ENCODE measurements around the gene SERPINA7. TPM values are rescaled to one million over a fixed set of nuclear protein-coding genes. Genes with fewer than 3 reads are reported as not detected.
"Not testable (repeated sequence)": the region's sequence is repeated elsewhere in the genome, so short reads cannot be mapped to it uniquely, and the experiment has no call there.

The SERPINA7 gene, protein sequence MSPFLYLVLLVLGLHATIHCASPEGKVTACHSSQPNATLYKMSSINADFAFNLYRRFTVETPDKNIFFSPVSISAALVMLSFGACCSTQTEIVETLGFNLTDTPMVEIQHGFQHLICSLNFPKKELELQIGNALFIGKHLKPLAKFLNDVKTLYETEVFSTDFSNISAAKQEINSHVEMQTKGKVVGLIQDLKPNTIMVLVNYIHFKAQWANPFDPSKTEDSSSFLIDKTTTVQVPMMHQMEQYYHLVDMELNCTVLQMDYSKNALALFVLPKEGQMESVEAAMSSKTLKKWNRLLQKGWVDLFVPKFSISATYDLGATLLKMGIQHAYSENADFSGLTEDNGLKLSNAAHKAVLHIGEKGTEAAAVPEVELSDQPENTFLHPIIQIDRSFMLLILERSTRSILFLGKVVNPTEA
- not detected for total RNA-seq
- long read RNA-seq: 0 reads

DNA sequence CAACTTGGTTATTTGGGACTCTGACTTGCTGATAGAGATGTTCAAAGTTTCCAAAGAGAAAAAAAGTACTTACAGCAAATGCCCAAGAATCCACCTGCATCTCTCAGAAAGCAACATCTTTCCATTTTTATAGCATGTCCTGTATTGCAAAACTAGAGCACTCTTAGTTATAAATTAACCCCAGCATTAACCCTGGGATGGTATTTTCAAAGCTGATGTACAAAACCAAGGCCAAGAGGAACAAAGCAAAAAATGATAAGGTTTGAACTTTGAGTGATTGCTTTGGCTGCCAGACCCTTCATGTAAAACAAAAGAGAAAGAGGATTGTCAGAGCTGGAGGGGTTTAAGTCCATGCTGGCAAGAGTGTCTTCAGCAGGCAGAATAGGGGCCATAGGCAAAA is at the start of gene SERPINA7:
Gene SERPINA7, minus strand, starts transcription at position 103 of the 400 bp plus-strand sequence. CDS start 1,669 bp downstream, outside the sequence.
- no peak for DNase-seq (ENCODE audit: low spot score)

DNA sequence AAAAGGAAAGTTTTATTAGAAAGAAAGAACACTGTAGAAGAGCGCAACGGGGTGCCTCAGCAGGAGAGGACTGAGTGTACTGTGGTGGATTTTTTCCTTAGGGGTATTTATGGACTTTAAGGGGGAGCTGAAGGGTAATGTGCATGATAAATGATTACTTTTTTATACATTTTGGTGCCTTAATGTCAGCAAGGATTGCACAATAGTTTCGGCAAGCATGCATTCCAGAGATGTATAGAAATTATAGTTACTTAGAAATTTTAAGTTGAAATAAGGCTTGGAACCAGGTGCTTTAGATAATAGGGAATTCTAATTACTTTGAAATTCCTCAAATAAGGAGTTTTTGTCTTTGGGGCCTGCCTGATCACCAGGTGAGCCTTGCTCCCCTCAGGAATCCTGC is 30.5 kb upstream of the SERPINA7 start:
- no peak for DNase-seq (ENCODE audit: low spot score)

DNA sequence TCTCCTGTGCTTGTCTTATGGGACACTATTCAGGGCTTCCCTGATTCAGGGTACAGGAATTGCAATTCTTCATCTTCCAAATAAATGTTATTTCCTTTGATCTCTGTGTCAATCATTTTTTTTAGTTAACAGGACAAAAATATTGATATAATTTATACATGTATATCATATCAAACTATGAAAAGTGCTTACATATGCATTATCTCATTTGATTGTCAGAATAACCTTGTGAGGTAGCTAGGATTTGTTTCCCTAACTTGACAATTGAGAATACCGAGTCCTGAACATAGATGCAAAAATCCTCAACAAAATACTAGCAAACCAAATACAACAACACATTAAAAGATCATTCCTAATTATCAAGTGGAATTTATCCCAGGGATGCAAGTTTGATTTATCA is 11.5 kb upstream of the SERPINA7 start:
- no peak for DNase-seq (ENCODE audit: low spot score)

DNA sequence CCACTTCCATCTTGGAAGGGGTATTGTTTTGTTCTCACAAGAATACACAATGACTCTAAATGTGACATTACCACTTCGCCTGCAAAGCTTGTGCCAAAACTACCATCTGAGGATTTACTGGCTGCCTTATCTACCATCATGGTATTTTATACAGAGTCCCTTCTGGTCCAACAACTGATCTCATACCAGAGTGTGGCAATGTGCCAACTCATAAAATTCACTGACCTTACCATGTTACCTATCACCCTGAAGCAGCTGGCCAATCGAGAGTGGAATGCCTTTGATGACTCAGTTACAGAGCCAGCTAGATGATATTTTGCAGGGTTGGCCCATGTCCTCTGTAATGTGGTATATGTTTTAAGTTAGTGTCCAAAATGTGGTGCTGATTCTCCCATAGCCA is 3.8 kb upstream of the SERPINA7 start:
- no peak for DNase-seq (ENCODE audit: low spot score)

DNA sequence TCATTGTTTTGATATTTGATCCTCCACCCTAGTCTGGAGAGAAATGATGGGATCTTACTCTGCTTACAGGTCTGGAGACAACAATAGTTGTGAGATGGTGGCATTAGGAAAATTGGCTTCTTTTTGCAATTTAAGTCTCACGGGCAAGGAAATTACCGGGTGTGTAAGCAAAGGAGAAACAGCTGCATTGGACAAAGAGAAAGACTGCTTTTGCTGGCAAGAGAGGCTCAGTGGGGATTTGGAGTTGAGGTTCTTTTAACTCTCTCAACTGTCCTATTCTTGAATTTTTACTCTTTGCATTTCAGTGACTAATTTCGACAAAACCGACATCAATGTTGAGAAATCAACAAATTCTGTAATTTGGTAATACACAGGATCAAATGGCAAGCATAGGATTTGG is 2.3 kb upstream of the SERPINA7 start:
- DNase-seq (ENCODE audit: low spot score): no peak

DNA sequence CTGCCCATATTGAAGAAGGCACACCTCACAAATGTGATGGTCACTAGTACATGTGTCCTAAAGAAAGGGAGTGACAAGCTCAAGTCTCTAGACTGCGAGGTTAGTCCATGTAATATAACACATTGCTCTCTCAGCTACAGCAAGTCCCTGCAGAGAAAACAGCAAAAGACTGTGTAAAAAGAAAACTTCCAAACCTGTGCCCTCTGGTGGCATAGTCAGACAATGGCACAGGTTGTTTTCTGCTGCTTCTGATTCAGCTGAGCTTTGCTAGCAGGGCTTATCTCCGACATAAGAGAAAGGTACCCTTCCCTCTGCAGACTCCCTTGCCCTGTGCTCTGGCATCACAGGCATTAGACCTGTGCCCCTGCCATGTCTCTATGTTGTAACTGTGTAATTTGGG is 1.4 kb upstream of the SERPINA7 start:
- DNase-seq (ENCODE audit: low spot score): no peak

DNA sequence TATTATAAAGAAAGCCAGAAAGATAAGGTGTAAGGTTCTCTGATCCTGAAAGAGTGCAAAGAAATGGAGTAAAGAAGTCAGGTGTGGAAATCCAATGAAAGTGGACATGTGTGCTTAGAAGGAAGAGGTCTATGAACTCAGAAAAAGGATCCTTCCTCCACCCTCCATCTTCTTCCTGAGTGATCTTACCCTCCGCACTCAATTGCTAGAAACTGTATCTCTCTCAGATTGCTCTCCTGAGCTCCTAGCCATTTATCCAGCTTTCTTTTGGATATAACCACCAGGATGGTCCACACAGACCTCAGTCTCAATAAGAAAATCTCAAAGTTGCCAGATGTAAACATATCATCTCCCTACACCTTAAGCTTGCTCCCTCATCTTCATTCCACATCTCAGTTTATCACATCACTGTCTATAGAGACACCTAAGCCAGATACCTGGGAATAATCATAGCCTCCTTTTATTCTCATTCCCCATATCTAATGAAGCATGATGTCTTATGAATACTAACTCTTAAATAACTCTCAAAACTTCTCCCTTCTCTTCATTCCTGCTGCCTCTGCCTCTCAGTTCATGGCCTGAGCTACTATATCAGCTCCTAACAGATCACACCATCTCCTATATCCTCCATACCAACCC is 573 bp downstream of the SERPINA7 start:
- DNase-seq (ENCODE audit: low spot score): no peak

DNA sequence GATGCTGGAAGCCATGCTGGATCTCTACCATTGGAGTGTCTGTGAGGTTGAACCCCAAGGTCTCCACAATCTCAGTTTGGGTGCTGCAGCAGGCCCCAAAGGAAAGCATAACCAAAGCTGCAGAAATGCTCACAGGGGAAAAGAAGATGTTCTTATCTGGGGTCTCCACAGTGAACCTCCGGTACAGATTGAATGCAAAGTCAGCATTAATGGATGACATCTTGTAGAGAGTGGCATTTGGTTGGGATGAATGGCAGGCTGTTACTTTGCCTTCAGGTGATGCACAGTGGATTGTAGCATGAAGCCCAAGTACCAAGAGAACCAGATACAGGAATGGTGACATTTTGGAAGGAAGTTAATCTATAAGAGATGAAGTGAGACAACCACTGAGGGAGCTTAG is 1.8 kb downstream of the SERPINA7 start:
- DNase-seq (ENCODE audit: low spot score): no peak

DNA sequence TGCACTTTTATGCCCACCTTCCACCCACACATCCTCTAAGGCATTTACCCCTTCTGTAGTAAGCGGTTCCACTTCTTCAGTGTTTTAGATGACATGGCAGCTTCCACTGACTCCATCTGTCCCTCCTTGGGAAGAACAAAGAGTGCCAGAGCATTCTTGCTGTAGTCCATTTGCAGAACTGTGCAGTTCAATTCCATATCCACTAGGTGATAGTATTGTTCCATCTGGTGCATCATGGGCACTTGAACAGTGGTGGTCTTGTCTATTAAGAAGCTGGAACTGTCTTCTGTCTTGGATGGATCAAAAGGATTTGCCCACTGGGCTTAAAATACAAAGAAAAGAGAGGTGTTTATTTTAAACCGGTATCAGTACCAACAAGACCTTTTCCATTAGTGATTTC is 3.5 kb downstream of the SERPINA7 start:
- no peak for DNase-seq (ENCODE audit: low spot score)

GRCh38 chrX:106023947-106024346 is 14.6 kb downstream of the SERPINA7 start:
- no peak for DNase-seq (ENCODE audit: low spot score)

- no peak for DNase-seq (ENCODE audit: low spot score)
Observed at GRCh38 chrX:106022238-106022637, 16.3 kb downstream of the SERPINA7 start.

GRCh38 chrX:106014119-106014775 is 24.3 kb downstream of the SERPINA7 start:
- no peak for DNase-seq (ENCODE audit: low spot score)

DNA sequence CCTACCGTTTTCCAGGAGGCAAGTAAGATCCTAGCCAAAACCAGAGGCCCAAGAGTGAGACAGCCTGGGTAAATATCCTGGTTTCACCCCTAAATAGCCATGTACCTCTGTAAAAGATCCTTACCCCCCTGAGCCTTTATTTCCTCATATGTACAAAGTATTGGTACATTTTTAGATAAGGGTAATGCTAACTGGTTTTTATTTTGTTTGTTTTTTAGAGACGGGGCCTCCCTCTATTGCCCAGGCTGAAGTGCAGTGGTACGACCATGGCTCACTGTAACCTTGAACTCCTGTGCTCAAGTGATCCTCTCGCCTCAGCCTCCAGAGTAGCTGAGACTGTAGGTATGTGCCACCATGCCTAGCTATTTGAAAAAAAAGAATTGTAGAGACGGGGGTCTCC is 29.4 kb downstream of the SERPINA7 start:
- no peak for DNase-seq (ENCODE audit: low spot score)

- no peak for DNase-seq (ENCODE audit: low spot score)
Observed at GRCh38 chrX:106007815-106008214, 30.7 kb downstream of the SERPINA7 start.

DNA sequence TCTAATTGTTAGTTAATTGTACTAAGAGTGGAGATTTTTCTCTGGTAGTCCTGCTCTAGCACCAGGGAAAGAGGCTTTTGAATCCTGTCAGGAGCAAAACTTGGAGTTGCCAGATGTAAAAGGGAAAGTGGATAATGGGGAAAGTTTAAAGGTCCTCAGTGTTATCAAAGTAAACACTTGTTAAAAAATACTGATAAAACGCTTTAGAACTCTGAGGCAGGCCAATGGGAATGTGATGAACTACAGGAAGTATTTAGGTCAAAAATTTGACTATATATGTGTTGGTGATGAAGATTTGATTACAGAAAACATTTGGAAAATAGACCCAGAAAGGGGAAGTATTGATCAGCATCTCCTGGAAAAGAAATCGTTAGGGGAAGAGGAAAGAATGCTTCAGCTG is 32.8 kb downstream of the SERPINA7 start:
- DNase-seq (ENCODE audit: low spot score): no peak

DNA sequence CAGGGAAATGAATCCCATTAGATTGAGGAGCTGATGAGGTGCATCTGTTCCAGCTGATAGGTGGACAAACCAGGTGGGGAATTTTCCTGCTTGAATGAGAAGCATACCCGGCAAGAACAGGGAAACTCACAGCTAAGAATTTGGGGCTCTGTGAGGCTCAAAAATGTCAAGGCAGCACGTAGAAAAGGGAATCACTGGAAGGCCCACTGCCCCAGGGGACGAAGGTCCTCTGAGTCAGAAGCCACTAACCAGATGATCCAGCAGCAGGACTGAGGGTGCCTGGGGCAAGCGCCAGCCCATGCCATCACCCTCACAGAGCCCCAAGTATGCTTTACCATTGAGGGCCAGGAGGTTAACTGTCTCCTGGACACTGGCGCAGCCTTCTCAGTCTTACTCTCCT is 37.9 kb downstream of the SERPINA7 start:
- not testable (repeated sequence) for DNase-seq (ENCODE audit: low spot score)

- DNase-seq (ENCODE audit: low spot score): no peak
Observed at GRCh38 chrX:106000203-106000602, 38.3 kb downstream of the SERPINA7 start.

GRCh38 chrX:105999294-105999693 is 39.2 kb downstream of the SERPINA7 start:
- no peak for DNase-seq (ENCODE audit: low spot score)

GRCh38 chrX:105988487-105988886 is 50.0 kb downstream of the SERPINA7 start:
- DNase-seq (ENCODE audit: low spot score): not testable (repeated sequence)

All from mesenteric fat pad (tissue), 1 donor.